ENCODE measurements around the gene SLC25A25. TPM values are rescaled to one million over a fixed set of nuclear protein-coding genes. Genes with fewer than 3 reads are reported as not detected.
"Not testable (repeated sequence)": the region's sequence is repeated elsewhere in the genome, so short reads cannot be mapped to it uniquely, and the experiment has no call there.

The SLC25A25 gene
- 15.2 and 15.5 TPM in 2 replicates for total RNA-seq (2014; rRNA removed; shearing (Covaris generic))
- 25.8 and 36.9 TPM in 2 replicates for polyA plus RNA-seq (2014; cell fraction: nucleus; rRNA removed)

GRCh38 chr9:128067645-128068385 lies at the start of gene SLC25A25:
SLC25A25 (plus strand) TSS chr9:128068232; CDS start chr9:128068320, 88 bp downstream.
- DNase-seq (ENCODE audit: extremely low read depth, low read depth): peak; percentile 99

GRCh38 chr9:128020692-128021091 lies 47.3 kb upstream of the SLC25A25 start:
- DNase-seq (ENCODE audit: extremely low read depth, low read depth): no peak

- DNase-seq (ENCODE audit: extremely low read depth, low read depth): no peak
Measured at GRCh38 chr9:128021098-128021497, 46.9 kb upstream of the SLC25A25 start.

- no peak for DNase-seq (ENCODE audit: extremely low read depth, low read depth)
Measured at GRCh38 chr9:128022886-128023285, 45.1 kb upstream of the SLC25A25 start.

GRCh38 chr9:128023671-128024070 lies 44.4 kb upstream of the SLC25A25 start:
- DNase-seq (ENCODE audit: extremely low read depth, low read depth): not testable (repeated sequence)

- DNase-seq (ENCODE audit: extremely low read depth, low read depth): no peak
Measured at GRCh38 chr9:128024761-128025308, 43.2 kb upstream of the SLC25A25 start.

- DNase-seq (ENCODE audit: extremely low read depth, low read depth): no peak
Measured at GRCh38 chr9:128025736-128026135, 42.3 kb upstream of the SLC25A25 start.

GRCh38 chr9:128026255-128026772 lies 41.7 kb upstream of the SLC25A25 start:
- DNase-seq (ENCODE audit: extremely low read depth, low read depth): no peak

- no peak for DNase-seq (ENCODE audit: extremely low read depth, low read depth)
Measured at GRCh38 chr9:128026773-128027541, 41.1 kb upstream of the SLC25A25 start.

GRCh38 chr9:128027705-128028104 lies 40.3 kb upstream of the SLC25A25 start:
- no peak for DNase-seq (ENCODE audit: extremely low read depth, low read depth)

- DNase-seq (ENCODE audit: extremely low read depth, low read depth): no peak
Measured at GRCh38 chr9:128033609-128034008, 34.4 kb upstream of the SLC25A25 start.

GRCh38 chr9:128034821-128035652 lies 33.0 kb upstream of the SLC25A25 start:
- DNase-seq (ENCODE audit: extremely low read depth, low read depth): peak; percentile 88

- not testable (repeated sequence) for DNase-seq (ENCODE audit: extremely low read depth, low read depth)
Measured at GRCh38 chr9:128036522-128036921, 31.5 kb upstream of the SLC25A25 start.

- not testable (repeated sequence) for DNase-seq (ENCODE audit: extremely low read depth, low read depth)
Measured at GRCh38 chr9:128040783-128041182, 27.2 kb upstream of the SLC25A25 start.

- no peak for DNase-seq (ENCODE audit: extremely low read depth, low read depth)
Measured at GRCh38 chr9:128042043-128042442, 26.0 kb upstream of the SLC25A25 start.

- DNase-seq (ENCODE audit: extremely low read depth, low read depth): no peak
Measured at GRCh38 chr9:128043467-128043868, 24.6 kb upstream of the SLC25A25 start.

- not testable (repeated sequence) for DNase-seq (ENCODE audit: extremely low read depth, low read depth)
Measured at GRCh38 chr9:128045409-128045808, 22.6 kb upstream of the SLC25A25 start.

GRCh38 chr9:128045831-128046230 lies 22.2 kb upstream of the SLC25A25 start:
- DNase-seq (ENCODE audit: extremely low read depth, low read depth): no peak

GRCh38 chr9:128047231-128047630 lies 20.8 kb upstream of the SLC25A25 start:
- DNase-seq (ENCODE audit: extremely low read depth, low read depth): no peak

GRCh38 chr9:128048663-128049062 lies 19.4 kb upstream of the SLC25A25 start:
- no peak for DNase-seq (ENCODE audit: extremely low read depth, low read depth)

Data from NCI-H460 (cell line).